ENCODE measurements around the gene ETV7. TPM values are rescaled to one million over a fixed set of nuclear protein-coding genes. Genes with fewer than 3 reads are reported as not detected.

ETV7 gene
- total and polyA plus RNA-seq, 2 donors (not counting 1 experiment from before 2014, with no cell fraction given) = 0.96 to 2.0 TPM

DNA sequence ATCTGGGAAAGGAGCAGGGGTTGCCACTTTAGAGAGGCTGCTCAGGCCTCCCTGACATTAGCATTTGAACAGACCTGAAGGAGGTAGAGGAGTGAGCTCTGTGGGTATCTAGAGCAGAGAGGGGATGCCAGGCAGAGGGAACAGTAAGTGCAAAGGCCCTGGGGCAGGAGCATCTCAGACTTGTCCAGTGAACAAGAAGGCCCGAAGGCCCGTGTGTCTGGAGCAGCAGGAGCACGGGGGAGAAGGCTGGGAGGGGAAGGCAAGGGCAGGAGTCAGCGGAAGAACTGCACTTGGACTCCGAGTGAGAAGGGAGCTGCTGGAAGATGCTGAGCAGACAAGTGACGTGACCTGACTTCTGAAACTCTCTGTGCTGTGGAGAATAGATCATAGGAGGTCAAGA is 15.4 kb downstream of the ETV7 start:
- WGBS (ENCODE audit: insufficient coverage) = 96% methylated on average over 6 of the region's 6 CpGs
- no peak overlapping the region for H2AFZ ChIP-seq (ENCODE audit: insufficient read depth, low read depth, low read length, poor library complexity, severe bottlenecking)
- H3K9ac ChIP-seq (ENCODE audit: low read length) = no peak overlapping the region
- no peak overlapping the region for H3K27ac Mint-ChIP-seq
- intact Hi-C loops (cut with micrococcal nuclease) = no loop called here
- ATAC-seq (ENCODE audit: low read depth) (no peak), DNase-seq (no peak)
- no peaks in the 10 kb centered on the region for H3K79me2 ChIP-seq (ENCODE audit: control insufficient read depth, insufficient read depth, low read length)
- no peaks in the 10 kb centered on the region for H3K36me3 ChIP-seq (replicated peaks in 1 of 2; ENCODE audit: control extremely low read depth in 1 of 2, control insufficient read depth in 1 of 2, extremely low read depth in 1 of 2, insufficient read depth in 2 of 2, low read length in 1 of 2)
- no peaks in the 10 kb centered on the region for H4K20me1 ChIP-seq (ENCODE audit: control insufficient read depth, insufficient read depth, low read length, poor library complexity, severe bottlenecking)
- no peak for TF ChIP-seq EZH2 (IDR thresholded peaks at IDR 0.05; ENCODE audit: borderline replicate concordance, insufficient read depth, low read depth, low read length, poor library complexity, severe bottlenecking)
- TF ChIP-seq, protein P1, sequence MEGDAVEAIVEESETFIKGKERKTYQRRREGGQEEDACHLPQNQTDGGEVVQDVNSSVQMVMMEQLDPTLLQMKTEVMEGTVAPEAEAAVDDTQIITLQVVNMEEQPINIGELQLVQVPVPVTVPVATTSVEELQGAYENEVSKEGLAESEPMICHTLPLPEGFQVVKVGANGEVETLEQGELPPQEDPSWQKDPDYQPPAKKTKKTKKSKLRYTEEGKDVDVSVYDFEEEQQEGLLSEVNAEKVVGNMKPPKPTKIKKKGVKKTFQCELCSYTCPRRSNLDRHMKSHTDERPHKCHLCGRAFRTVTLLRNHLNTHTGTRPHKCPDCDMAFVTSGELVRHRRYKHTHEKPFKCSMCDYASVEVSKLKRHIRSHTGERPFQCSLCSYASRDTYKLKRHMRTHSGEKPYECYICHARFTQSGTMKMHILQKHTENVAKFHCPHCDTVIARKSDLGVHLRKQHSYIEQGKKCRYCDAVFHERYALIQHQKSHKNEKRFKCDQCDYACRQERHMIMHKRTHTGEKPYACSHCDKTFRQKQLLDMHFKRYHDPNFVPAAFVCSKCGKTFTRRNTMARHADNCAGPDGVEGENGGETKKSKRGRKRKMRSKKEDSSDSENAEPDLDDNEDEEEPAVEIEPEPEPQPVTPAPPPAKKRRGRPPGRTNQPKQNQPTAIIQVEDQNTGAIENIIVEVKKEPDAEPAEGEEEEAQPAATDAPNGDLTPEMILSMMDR (IDR thresholded peaks at IDR 0.05) = no peak
- H3K9me3 Mint-ChIP-seq (ENCODE audit: insufficient read depth) = no peaks in the 10 kb centered on the region
- no peaks in the 10 kb centered on the region for H3K4me1 ChIP-seq (ENCODE audit: control insufficient read depth in 2 of 2, insufficient read depth in 2 of 2, low read length in 2 of 2)
- no peak overlapping the region for H3K4me2 ChIP-seq (replicated peaks; ENCODE audit: low read depth, low read length, poor library complexity, severe bottlenecking)
- no peaks in the 10 kb centered on the region for H3K9me3 ChIP-seq (ENCODE audit: control extremely low read depth in 1 of 3, control insufficient read depth in 2 of 3, insufficient read depth in 1 of 3, low read length in 2 of 3)
- H3K27me3 Mint-ChIP-seq = peaks cover 8% of the 10 kb centered on the region
- H3K4me1 Mint-ChIP-seq = no peaks in the 10 kb centered on the region
- no peak overlapping the region for H3K4me3 ChIP-seq (ENCODE audit: control extremely low read depth in 1 of 5, extremely low read depth in 1 of 5, insufficient read depth in 1 of 5, low read depth in 2 of 5, low read length in 4 of 5)
- ChIA-PET POLR2A (no interaction called here), CTCF (no interaction called here)
- H3K4me3 Mint-ChIP-seq = no peak overlapping the region
- no peak overlapping the region for H3K27ac ChIP-seq (ENCODE audit: low read length in 2 of 2)
- no peaks in the 10 kb centered on the region for H3K27me3 ChIP-seq (replicated peaks in 1 of 4; ENCODE audit: control extremely low read depth in 1 of 4, control insufficient read depth in 3 of 4, insufficient read depth in 4 of 4, low read length in 3 of 4)

- Histone ChIP-seq H4K20me1 (ENCODE audit: control insufficient read depth, insufficient read depth, low read length, poor library complexity, severe bottlenecking) (no peaks in the 10 kb centered on the region), H3K9ac (ENCODE audit: low read length) (no peak overlapping the region), H3K4me3 (ENCODE audit: control extremely low read depth in 1 of 5, extremely low read depth in 1 of 5, insufficient read depth in 1 of 5, low read depth in 2 of 5, low read length in 4 of 5) (no peak overlapping the region), H3K36me3 (replicated peaks in 1 of 2; ENCODE audit: control extremely low read depth in 1 of 2, control insufficient read depth in 1 of 2, extremely low read depth in 1 of 2, insufficient read depth in 2 of 2, low read length in 1 of 2) (no peaks in the 10 kb centered on the region), H3K27ac (ENCODE audit: low read length in 2 of 2) (no peak overlapping the region), H3K4me1 (ENCODE audit: control insufficient read depth in 2 of 2, insufficient read depth in 2 of 2, low read length in 2 of 2) (peaks cover 0 to 7% of the 10 kb centered on the region in 2 donors), H3K79me2 (ENCODE audit: control insufficient read depth, insufficient read depth, low read length) (no peaks in the 10 kb centered on the region), H3K4me2 (replicated peaks; ENCODE audit: low read depth, low read length, poor library complexity, severe bottlenecking) (no peak overlapping the region), H2AFZ (ENCODE audit: insufficient read depth, low read depth, low read length, poor library complexity, severe bottlenecking) (no peak overlapping the region), H3K27me3 (replicated peaks in 1 of 4; ENCODE audit: control extremely low read depth in 1 of 4, control insufficient read depth in 3 of 4, insufficient read depth in 4 of 4, low read length in 3 of 4) (no peaks in the 10 kb centered on the region), H3K9me3 (ENCODE audit: control extremely low read depth in 1 of 3, control insufficient read depth in 2 of 3, insufficient read depth in 1 of 3, low read length in 2 of 3) (no peaks in the 10 kb centered on the region)
- whole genome bisulfite sequencing (ENCODE audit: insufficient coverage) = 98% methylated on average over 9 of the region's 9 CpGs
- no peak overlapping the region for H3K27ac Mint-ChIP-seq
- no peak for DNase-seq
- ChIA-PET POLR2A (no interaction called here), CTCF (no interaction called here)
- peaks cover 3% of the 10 kb centered on the region for H3K4me1 Mint-ChIP-seq
- peaks cover 8% of the 10 kb centered on the region for H3K27me3 Mint-ChIP-seq
- intact Hi-C loops (cut with micrococcal nuclease) = no loop called here
- H3K4me3 Mint-ChIP-seq = no peak overlapping the region
- H3K9me3 Mint-ChIP-seq (ENCODE audit: insufficient read depth) = no peaks in the 10 kb centered on the region
- TF ChIP-seq EZH2 (IDR thresholded peaks at IDR 0.05; ENCODE audit: borderline replicate concordance, insufficient read depth, low read depth, low read length, poor library complexity, severe bottlenecking) = no peak
- TF ChIP-seq, protein P1 (IDR thresholded peaks at IDR 0.05) = no peak
- no peak for ATAC-seq (ENCODE audit: low read depth)
Measured at GRCh38 chr6:36371211-36371610, 16.3 kb downstream of the ETV7 start.

All from B cell (primary cell).